ENCODE data around the gene LRRC17.

DNA sequence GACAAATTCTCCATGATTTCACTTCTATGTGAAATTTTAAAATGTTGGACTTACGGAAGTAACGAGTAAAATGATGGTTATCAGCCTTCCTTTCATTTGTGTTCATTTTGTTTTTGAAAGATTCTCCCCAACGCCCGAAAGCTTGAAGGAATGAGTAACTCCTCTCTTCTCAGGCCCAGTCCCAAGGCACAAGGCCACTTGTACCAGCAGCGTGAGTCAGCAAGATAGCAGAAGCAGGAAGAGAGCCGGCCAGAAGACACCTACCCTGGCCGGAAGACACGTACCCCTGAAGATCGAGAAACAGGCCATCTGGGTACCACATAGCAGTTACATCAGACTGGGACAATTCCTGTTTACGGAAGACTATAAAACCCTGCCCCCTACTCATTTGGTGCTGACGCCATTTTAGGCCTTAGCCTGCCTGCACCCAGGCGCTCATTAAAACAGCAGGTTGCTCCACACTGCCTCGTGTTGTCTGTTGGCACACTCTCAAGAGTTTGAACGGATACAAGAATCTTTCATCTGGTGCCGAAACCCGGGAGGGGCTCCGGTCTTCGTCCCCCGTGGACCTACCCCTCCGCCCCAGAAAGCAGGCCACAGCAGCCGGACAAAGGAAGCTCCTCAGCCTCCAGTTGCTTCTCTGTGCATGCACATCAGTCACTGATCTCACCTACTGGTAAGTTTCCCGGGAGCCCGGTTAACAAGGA, 60.4 kb downstream of the LRRC17 start:
- TF ChIP-seq EZH2 (IDR thresholded peaks at IDR 0.05) (no peak), POLR2AphosphoS5 (IDR thresholded peaks at IDR 0.05; ENCODE audit: low read depth, low read length) (no peak), ZNF274 (IDR thresholded peaks at IDR 0.05; ENCODE audit: low read depth, low read length) (no peak), CEBPB (IDR thresholded peaks at IDR 0.05; ENCODE audit: low read depth) (no peak), CBX3 (IDR thresholded peaks at IDR 0.05; ENCODE audit: low read depth) (no peak), EZH2phosphoT487 (IDR thresholded peaks at IDR 0.05; ENCODE audit: borderline replicate concordance) (no peak), POLR2A (IDR thresholded peaks at IDR 0.05; ENCODE audit: borderline replicate concordance, extremely low read depth, insufficient read depth, insufficient read length) (peak; percentile 19), ELF1 (IDR thresholded peaks at IDR 0.05; ENCODE audit: borderline replicate concordance, low read depth) (no peak), YY1 (IDR thresholded peaks at IDR 0.05; ENCODE audit: extremely low read depth, insufficient replicate concordance, low read depth, low read length) (no peak), RAD21 (IDR thresholded peaks at IDR 0.05; ENCODE audit: low read depth) (no peak)
- TF ChIP-seq, protein P1, sequence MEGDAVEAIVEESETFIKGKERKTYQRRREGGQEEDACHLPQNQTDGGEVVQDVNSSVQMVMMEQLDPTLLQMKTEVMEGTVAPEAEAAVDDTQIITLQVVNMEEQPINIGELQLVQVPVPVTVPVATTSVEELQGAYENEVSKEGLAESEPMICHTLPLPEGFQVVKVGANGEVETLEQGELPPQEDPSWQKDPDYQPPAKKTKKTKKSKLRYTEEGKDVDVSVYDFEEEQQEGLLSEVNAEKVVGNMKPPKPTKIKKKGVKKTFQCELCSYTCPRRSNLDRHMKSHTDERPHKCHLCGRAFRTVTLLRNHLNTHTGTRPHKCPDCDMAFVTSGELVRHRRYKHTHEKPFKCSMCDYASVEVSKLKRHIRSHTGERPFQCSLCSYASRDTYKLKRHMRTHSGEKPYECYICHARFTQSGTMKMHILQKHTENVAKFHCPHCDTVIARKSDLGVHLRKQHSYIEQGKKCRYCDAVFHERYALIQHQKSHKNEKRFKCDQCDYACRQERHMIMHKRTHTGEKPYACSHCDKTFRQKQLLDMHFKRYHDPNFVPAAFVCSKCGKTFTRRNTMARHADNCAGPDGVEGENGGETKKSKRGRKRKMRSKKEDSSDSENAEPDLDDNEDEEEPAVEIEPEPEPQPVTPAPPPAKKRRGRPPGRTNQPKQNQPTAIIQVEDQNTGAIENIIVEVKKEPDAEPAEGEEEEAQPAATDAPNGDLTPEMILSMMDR (IDR thresholded peaks at IDR 0.05 in 2 of 3, conservative IDR thresholded peaks at IDR 0.05 in 1 of 3; ENCODE audit: borderline replicate concordance in 1 of 3, insufficient read depth in 1 of 3, low read depth in 2 of 3, low read length in 2 of 3): no peak
- TF ChIP-seq, protein P2, sequence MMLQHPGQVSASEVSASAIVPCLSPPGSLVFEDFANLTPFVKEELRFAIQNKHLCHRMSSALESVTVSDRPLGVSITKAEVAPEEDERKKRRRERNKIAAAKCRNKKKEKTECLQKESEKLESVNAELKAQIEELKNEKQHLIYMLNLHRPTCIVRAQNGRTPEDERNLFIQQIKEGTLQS (IDR thresholded peaks at IDR 0.05): no peak
- TF ChIP-seq, protein P3, sequence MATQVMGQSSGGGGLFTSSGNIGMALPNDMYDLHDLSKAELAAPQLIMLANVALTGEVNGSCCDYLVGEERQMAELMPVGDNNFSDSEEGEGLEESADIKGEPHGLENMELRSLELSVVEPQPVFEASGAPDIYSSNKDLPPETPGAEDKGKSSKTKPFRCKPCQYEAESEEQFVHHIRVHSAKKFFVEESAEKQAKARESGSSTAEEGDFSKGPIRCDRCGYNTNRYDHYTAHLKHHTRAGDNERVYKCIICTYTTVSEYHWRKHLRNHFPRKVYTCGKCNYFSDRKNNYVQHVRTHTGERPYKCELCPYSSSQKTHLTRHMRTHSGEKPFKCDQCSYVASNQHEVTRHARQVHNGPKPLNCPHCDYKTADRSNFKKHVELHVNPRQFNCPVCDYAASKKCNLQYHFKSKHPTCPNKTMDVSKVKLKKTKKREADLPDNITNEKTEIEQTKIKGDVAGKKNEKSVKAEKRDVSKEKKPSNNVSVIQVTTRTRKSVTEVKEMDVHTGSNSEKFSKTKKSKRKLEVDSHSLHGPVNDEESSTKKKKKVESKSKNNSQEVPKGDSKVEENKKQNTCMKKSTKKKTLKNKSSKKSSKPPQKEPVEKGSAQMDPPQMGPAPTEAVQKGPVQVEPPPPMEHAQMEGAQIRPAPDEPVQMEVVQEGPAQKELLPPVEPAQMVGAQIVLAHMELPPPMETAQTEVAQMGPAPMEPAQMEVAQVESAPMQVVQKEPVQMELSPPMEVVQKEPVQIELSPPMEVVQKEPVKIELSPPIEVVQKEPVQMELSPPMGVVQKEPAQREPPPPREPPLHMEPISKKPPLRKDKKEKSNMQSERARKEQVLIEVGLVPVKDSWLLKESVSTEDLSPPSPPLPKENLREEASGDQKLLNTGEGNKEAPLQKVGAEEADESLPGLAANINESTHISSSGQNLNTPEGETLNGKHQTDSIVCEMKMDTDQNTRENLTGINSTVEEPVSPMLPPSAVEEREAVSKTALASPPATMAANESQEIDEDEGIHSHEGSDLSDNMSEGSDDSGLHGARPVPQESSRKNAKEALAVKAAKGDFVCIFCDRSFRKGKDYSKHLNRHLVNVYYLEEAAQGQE (IDR thresholded peaks at IDR 0.05; ENCODE audit: low read depth): no peak
- TF ChIP-seq, protein P4, sequence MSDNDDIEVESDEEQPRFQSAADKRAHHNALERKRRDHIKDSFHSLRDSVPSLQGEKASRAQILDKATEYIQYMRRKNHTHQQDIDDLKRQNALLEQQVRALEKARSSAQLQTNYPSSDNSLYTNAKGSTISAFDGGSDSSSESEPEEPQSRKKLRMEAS (IDR thresholded peaks at IDR 0.05): no peak

Data from HCT116 (cell line).